ENCODE results near the gene MAGEB17.

The MAGEB17 gene

DNA sequence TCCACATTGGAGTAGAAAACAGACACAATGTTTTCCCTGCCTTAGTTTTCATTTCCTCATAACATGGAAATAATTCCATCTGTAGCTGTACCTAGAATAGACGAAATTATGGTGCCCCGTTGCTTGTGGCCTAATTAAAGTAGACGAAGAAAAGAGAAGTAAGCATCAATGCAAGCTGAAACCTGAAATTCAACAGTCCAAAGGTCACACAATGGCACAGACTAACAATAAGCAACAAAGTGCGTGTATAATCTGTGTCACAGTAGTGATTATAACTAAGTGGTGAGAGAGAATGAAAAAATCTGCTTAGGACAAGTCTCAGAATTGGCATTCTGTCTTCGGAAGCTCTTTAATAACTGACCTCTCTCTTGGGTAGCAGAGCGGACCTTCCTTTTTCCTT lies 24.3 kb downstream of the MAGEB17 start:
- no peak overlapping the region for H3K4me2 ChIP-seq (ENCODE audit: low read depth, low read length, poor library complexity, severe bottlenecking)
- no peaks in the 10 kb centered on the region for H3K9me2 ChIP-seq (replicated peaks; ENCODE audit: low read depth, low read length)
- H3K9me3 ChIP-seq (ENCODE audit: insufficient read depth, low read depth, low read length), result no peaks in the 10 kb centered on the region
- no peak overlapping the region for H3K4me3 ChIP-seq (ENCODE audit: low read length, poor library complexity, severe bottlenecking)
- H3K27me3 ChIP-seq (ENCODE audit: insufficient read depth, low read length, poor library complexity, severe bottlenecking), result no peaks in the 10 kb centered on the region
- H3K9ac ChIP-seq (ENCODE audit: low read depth, low read length, poor library complexity, severe bottlenecking), result no peak overlapping the region
- H3K79me2 ChIP-seq (ENCODE audit: insufficient read depth, low read length), result no peaks in the 10 kb centered on the region
- no peak for TF ChIP-seq EZH2phosphoT487 (IDR thresholded peaks at IDR 0.05; ENCODE audit: borderline replicate concordance)
- TF ChIP-seq, protein P1, sequence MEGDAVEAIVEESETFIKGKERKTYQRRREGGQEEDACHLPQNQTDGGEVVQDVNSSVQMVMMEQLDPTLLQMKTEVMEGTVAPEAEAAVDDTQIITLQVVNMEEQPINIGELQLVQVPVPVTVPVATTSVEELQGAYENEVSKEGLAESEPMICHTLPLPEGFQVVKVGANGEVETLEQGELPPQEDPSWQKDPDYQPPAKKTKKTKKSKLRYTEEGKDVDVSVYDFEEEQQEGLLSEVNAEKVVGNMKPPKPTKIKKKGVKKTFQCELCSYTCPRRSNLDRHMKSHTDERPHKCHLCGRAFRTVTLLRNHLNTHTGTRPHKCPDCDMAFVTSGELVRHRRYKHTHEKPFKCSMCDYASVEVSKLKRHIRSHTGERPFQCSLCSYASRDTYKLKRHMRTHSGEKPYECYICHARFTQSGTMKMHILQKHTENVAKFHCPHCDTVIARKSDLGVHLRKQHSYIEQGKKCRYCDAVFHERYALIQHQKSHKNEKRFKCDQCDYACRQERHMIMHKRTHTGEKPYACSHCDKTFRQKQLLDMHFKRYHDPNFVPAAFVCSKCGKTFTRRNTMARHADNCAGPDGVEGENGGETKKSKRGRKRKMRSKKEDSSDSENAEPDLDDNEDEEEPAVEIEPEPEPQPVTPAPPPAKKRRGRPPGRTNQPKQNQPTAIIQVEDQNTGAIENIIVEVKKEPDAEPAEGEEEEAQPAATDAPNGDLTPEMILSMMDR (conservative IDR thresholded peaks at IDR 0.05; ENCODE audit: low read length), result no peak
- H2AFZ ChIP-seq (ENCODE audit: low read length), result no peak overlapping the region
- H3F3A ChIP-seq (ENCODE audit: low read depth), result no peaks in the 10 kb centered on the region
- no peaks in the 10 kb centered on the region for H3K36me3 ChIP-seq (ENCODE audit: insufficient read depth, low read length)
- no peaks in the 10 kb centered on the region for H3K4me1 ChIP-seq (ENCODE audit: insufficient read depth, low read length, poor library complexity, severe bottlenecking)
- no peaks in the 10 kb centered on the region for H4K20me1 ChIP-seq (ENCODE audit: insufficient read depth, low read length, poor library complexity, severe bottlenecking)

DNA sequence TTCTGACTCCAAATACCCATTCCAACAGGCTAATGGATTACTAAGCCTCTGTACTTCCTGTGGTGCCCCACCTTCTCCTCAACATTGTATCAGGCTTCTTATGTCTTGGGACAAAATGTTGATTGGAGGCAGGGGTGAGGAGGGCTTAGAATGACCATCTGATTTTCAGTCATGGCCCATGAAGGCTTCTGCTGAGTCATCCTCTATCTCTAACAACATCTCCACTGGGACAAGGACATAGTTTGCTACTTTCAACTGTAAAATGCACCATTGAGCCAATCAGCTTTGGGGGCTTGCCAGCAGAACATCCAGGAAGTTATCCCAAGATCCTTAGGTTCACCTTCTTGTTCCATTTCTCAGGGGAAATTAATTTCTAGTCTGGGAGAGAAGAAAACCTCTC lies 29.5 kb downstream of the MAGEB17 start:
- no peak overlapping the region for H2AFZ ChIP-seq (ENCODE audit: low read length)
- no peak overlapping the region for H3K4me3 ChIP-seq (ENCODE audit: low read length, poor library complexity, severe bottlenecking)
- no peaks in the 10 kb centered on the region for H4K20me1 ChIP-seq (ENCODE audit: insufficient read depth, low read length, poor library complexity, severe bottlenecking)
- H3K4me1 ChIP-seq (ENCODE audit: insufficient read depth, low read length, poor library complexity, severe bottlenecking), result no peaks in the 10 kb centered on the region
- no peak overlapping the region for H3K9ac ChIP-seq (ENCODE audit: low read depth, low read length, poor library complexity, severe bottlenecking)
- H3K36me3 ChIP-seq (ENCODE audit: insufficient read depth, low read length), result no peaks in the 10 kb centered on the region
- H3K27me3 ChIP-seq (ENCODE audit: insufficient read depth, low read length, poor library complexity, severe bottlenecking), result no peaks in the 10 kb centered on the region
- no peak overlapping the region for H3K4me2 ChIP-seq (ENCODE audit: low read depth, low read length, poor library complexity, severe bottlenecking)
- H3K9me2 ChIP-seq (replicated peaks; ENCODE audit: low read depth, low read length), result no peaks in the 10 kb centered on the region
- no peaks in the 10 kb centered on the region for H3K9me3 ChIP-seq (ENCODE audit: insufficient read depth, low read depth, low read length)
- H3F3A ChIP-seq (ENCODE audit: low read depth), result no peaks in the 10 kb centered on the region
- TF ChIP-seq EZH2phosphoT487 (IDR thresholded peaks at IDR 0.05; ENCODE audit: borderline replicate concordance), result no peak
- TF ChIP-seq, protein P1 (conservative IDR thresholded peaks at IDR 0.05; ENCODE audit: low read length), result no peak
- H3K79me2 ChIP-seq (ENCODE audit: insufficient read depth, low read length), result no peaks in the 10 kb centered on the region

DNA sequence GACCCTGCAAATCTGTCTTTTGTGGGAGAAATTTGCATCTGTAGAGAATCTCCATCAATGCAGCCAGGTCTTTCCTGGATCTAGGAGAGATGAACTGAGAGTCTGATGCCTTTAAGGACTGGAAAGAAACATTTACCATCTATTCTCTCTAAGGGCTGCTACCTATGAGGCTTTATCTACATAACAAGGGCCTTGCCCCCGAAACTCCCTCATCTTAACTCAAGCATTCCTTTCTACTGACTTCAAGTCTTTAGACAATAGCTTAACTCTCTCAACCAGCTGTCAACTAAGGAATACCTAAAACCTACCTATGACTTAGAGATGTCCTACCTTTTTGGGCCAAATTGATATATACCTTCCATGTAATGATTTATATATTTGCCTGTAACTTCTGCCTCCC lies 32.1 kb downstream of the MAGEB17 start:
- Histone ChIP-seq H3K4me3 (ENCODE audit: low read length, poor library complexity, severe bottlenecking) (no peak overlapping the region), H3K36me3 (ENCODE audit: insufficient read depth, low read length) (no peaks in the 10 kb centered on the region), H3K9me2 (replicated peaks; ENCODE audit: low read depth, low read length) (no peaks in the 10 kb centered on the region), H3F3A (ENCODE audit: low read depth) (no peaks in the 10 kb centered on the region), H3K9ac (ENCODE audit: low read depth, low read length, poor library complexity, severe bottlenecking) (no peak overlapping the region), H2AFZ (ENCODE audit: low read length) (no peak overlapping the region), H4K20me1 (ENCODE audit: insufficient read depth, low read length, poor library complexity, severe bottlenecking) (no peaks in the 10 kb centered on the region), H3K27me3 (ENCODE audit: insufficient read depth, low read length, poor library complexity, severe bottlenecking) (no peaks in the 10 kb centered on the region), H3K79me2 (ENCODE audit: insufficient read depth, low read length) (no peaks in the 10 kb centered on the region), H3K9me3 (ENCODE audit: insufficient read depth, low read depth, low read length) (no peaks in the 10 kb centered on the region), H3K4me1 (ENCODE audit: insufficient read depth, low read length, poor library complexity, severe bottlenecking) (no peaks in the 10 kb centered on the region), H3K4me2 (ENCODE audit: low read depth, low read length, poor library complexity, severe bottlenecking) (no peak overlapping the region)
- TF ChIP-seq EZH2phosphoT487 (IDR thresholded peaks at IDR 0.05; ENCODE audit: borderline replicate concordance), result no peak
- TF ChIP-seq, protein P1 (conservative IDR thresholded peaks at IDR 0.05; ENCODE audit: low read length), result no peak

Data from Loucy (cell line).